Measurements from ENCODE around the gene IL10RA.
"Not testable (repeated sequence)": the region's sequence is repeated elsewhere in the genome, so short reads cannot be mapped to it uniquely, and the experiment has no call there.

DNA sequence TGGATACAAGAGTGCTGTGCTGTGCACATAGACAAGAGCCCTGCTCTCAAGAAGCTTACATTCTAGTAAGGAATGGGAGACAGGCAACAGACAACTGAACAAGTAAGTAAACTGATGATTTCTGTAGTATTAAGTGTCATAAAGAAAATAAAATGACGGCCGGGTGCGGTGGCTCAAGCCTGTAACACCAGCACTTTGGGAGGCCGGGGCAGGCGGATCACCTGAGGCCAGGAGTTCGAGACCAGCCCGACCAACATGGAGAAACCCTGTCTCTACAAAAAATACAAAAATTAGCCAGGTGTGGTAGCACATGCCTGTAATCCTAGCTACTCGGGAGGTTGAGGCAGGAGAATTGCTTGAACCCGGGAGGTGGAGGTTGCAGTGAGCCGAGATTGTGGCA, 38.4 kb upstream of the IL10RA start:
- not testable (repeated sequence) for TF ChIP-seq POLR2A (IDR thresholded peaks at IDR 0.05)
- TF ChIP-seq, protein P1, sequence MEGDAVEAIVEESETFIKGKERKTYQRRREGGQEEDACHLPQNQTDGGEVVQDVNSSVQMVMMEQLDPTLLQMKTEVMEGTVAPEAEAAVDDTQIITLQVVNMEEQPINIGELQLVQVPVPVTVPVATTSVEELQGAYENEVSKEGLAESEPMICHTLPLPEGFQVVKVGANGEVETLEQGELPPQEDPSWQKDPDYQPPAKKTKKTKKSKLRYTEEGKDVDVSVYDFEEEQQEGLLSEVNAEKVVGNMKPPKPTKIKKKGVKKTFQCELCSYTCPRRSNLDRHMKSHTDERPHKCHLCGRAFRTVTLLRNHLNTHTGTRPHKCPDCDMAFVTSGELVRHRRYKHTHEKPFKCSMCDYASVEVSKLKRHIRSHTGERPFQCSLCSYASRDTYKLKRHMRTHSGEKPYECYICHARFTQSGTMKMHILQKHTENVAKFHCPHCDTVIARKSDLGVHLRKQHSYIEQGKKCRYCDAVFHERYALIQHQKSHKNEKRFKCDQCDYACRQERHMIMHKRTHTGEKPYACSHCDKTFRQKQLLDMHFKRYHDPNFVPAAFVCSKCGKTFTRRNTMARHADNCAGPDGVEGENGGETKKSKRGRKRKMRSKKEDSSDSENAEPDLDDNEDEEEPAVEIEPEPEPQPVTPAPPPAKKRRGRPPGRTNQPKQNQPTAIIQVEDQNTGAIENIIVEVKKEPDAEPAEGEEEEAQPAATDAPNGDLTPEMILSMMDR (IDR thresholded peaks at IDR 0.05): not testable (repeated sequence)
